ENCODE measurements around the gene FBXO28. TPM values are rescaled to one million over a fixed set of nuclear protein-coding genes. Genes with fewer than 3 reads are reported as not detected.

Gene FBXO28
- total RNA-seq, 4 donors from 2014 or later: 10.5 to 49.1 (median 21.8) TPM

GRCh38 chr1:224177356-224177999 is 63.6 kb downstream of the FBXO28 start:
- Histone ChIP-seq H3K27ac (no peak overlapping the region), H3K4me1 (no peaks in the 10 kb centered on the region), H3K36me3 (no peaks in the 10 kb centered on the region), H3K4me3 (no peak overlapping the region), H3K9me3 (no peaks in the 10 kb centered on the region), H3K27me3 (no peaks in the 10 kb centered on the region)
- DNase-seq: no peak
- TF ChIP-seq CTCF (IDR thresholded peaks at IDR 0.05) (no peak), POLR2A (IDR thresholded peaks at IDR 0.05) (no peak)
- intact Hi-C loops (cut with DNase I; ENCODE audit: low total_unique reads): no loop called here

GRCh38 chr1:224178894-224179293 is 65.0 kb downstream of the FBXO28 start:
- Histone ChIP-seq H3K27ac (no peak overlapping the region), H3K4me1 (no peaks in the 10 kb centered on the region), H3K27me3 (no peaks in the 10 kb centered on the region), H3K9me3 (no peaks in the 10 kb centered on the region), H3K36me3 (no peaks in the 10 kb centered on the region), H3K4me3 (no peak overlapping the region)
- intact Hi-C loops (cut with DNase I; ENCODE audit: low total_unique reads): no loop called here
- no peak for TF ChIP-seq POLR2A (IDR thresholded peaks at IDR 0.05)
- no peak for TF ChIP-seq CTCF (IDR thresholded peaks at IDR 0.05)
- no peak for DNase-seq

- TF ChIP-seq CTCF (IDR thresholded peaks at IDR 0.05): no peak
- TF ChIP-seq POLR2A (IDR thresholded peaks at IDR 0.05): no peak
- Histone ChIP-seq H3K27ac (no peak overlapping the region), H3K4me3 (no peak overlapping the region), H3K9me3 (no peaks in the 10 kb centered on the region), H3K4me1 (no peaks in the 10 kb centered on the region), H3K36me3 (no peaks in the 10 kb centered on the region), H3K27me3 (no peaks in the 10 kb centered on the region)
- intact Hi-C loops (cut with DNase I; ENCODE audit: low total_unique reads): no loop called here
- DNase-seq: no peak
Observed at GRCh38 chr1:224180783-224181452, 67.0 kb downstream of the FBXO28 start.

- Histone ChIP-seq H3K4me1 (no peaks in the 10 kb centered on the region), H3K4me3 (no peak overlapping the region), H3K27ac (no peak overlapping the region), H3K27me3 (no peaks in the 10 kb centered on the region), H3K9me3 (no peaks in the 10 kb centered on the region), H3K36me3 (no peaks in the 10 kb centered on the region)
- no peak for TF ChIP-seq POLR2A (IDR thresholded peaks at IDR 0.05)
- TF ChIP-seq CTCF (IDR thresholded peaks at IDR 0.05): no peak
- DNase-seq: no peak
- intact Hi-C loops (cut with DNase I; ENCODE audit: low total_unique reads): no loop called here
Observed at GRCh38 chr1:224181453-224181810, 67.5 kb downstream of the FBXO28 start.

GRCh38 chr1:224182057-224182865 is 68.3 kb downstream of the FBXO28 start:
- H3K9me3 ChIP-seq: no peaks in the 10 kb centered on the region
- intact Hi-C loops (cut with DNase I; ENCODE audit: low total_unique reads): no loop called here
- H3K27ac ChIP-seq: peak overlapping the region; percentile 88 to 95
- no peaks in the 10 kb centered on the region for H3K27me3 ChIP-seq
- H3K4me1 ChIP-seq: no peaks in the 10 kb centered on the region
- no peak for DNase-seq
- no peaks in the 10 kb centered on the region for H3K36me3 ChIP-seq
- H3K4me3 ChIP-seq: peak overlapping the region; percentile 74 to 94
- no peak for TF ChIP-seq POLR2A (IDR thresholded peaks at IDR 0.05)
- TF ChIP-seq CTCF (IDR thresholded peaks at IDR 0.05): no peak
